ENCODE measurements around the gene GPR34.

DNA sequence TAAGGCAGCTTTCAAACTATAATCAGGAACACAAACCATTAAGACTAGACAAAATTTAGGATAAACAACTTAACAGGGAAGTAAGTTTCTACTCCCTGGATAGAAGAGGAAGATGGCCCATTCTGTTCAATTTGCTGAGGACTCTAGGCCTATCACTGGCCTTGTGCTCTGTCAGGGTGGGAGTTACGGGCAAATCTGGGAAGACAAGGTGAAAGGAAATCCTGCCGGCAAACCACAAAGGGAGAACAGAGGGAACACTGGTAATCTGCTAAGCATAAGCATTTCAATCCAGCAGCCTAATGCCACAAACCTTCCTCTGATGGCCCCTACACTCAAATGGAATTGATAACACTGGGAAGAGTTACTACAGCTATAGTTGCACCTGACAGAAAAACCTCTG lies 43.5 kb downstream of the GPR34 start:
- TF ChIP-seq, protein P1, sequence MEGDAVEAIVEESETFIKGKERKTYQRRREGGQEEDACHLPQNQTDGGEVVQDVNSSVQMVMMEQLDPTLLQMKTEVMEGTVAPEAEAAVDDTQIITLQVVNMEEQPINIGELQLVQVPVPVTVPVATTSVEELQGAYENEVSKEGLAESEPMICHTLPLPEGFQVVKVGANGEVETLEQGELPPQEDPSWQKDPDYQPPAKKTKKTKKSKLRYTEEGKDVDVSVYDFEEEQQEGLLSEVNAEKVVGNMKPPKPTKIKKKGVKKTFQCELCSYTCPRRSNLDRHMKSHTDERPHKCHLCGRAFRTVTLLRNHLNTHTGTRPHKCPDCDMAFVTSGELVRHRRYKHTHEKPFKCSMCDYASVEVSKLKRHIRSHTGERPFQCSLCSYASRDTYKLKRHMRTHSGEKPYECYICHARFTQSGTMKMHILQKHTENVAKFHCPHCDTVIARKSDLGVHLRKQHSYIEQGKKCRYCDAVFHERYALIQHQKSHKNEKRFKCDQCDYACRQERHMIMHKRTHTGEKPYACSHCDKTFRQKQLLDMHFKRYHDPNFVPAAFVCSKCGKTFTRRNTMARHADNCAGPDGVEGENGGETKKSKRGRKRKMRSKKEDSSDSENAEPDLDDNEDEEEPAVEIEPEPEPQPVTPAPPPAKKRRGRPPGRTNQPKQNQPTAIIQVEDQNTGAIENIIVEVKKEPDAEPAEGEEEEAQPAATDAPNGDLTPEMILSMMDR (IDR thresholded peaks at IDR 0.05): no peak
- TF ChIP-seq POLR2A (IDR thresholded peaks at IDR 0.05): no peak

Data from body of pancreas (tissue), 4 donors.